CD14-positive monocyte (primary cell): ENCODE data around the gene MTARC1. TPM values are rescaled to one million over a fixed set of nuclear protein-coding genes. Genes with fewer than 3 reads are reported as not detected.

Experiments used
- DNase-seq, 3 donors: peaks; one replicate each; pipeline ENCODE4 v3.0.0-alpha.2; 2011 to 2022
- H2AFZ ChIP-seq: 2 replicates; pipeline ENCODE4 v1.6.0; 2012; ENCODE audit warnings: mild to moderate bottlenecking, low read depth, low read length, inconsistent platforms; ENCODE audit not compliant: insufficient read depth, poor library complexity, severe bottlenecking
- H3K27ac ChIP-seq, 2 donors: 1 replicate in 1 of 2; 2 replicates in 1 of 2; pipeline ENCODE4 v1.5.1; 2012 to 2013; ENCODE audit warnings: low read length in 2 of 2, control low read depth in 1 of 2, inconsistent platforms in 1 of 2, low read depth in 1 of 2, mild to moderate bottlenecking in 1 of 2
- H3K27me3 ChIP-seq, 2 donors: one replicate each; pipeline versions ENCODE4 v1.6.0 to v1.6.1; 2011 to 2013; ENCODE audit warnings: low read length in 2 of 2; ENCODE audit not compliant: control insufficient read depth in 2 of 2, insufficient read depth in 2 of 2
- H3K36me3 ChIP-seq, 2 donors: replicated peaks in 1 of 2; 1 replicate in 1 of 2; 2 replicates in 1 of 2; pipeline versions ENCODE4 v1.5.1 to v1.6.1; 2012 to 2013; ENCODE audit warnings: low read length in 2 of 2, control low read depth in 1 of 2, inconsistent platforms in 1 of 2, mild to moderate bottlenecking in 1 of 2; ENCODE audit not compliant: insufficient read depth in 2 of 2, control insufficient read depth in 1 of 2
- H3K4me1 ChIP-seq, 2 donors: 1 replicate in 1 of 2; 2 replicates in 1 of 2; pipeline versions ENCODE4 v1.5.1 to v1.6.1; 2012 to 2013; ENCODE audit warnings: low read length in 2 of 2, control low read depth in 1 of 2, inconsistent platforms in 1 of 2, mild to moderate bottlenecking in 1 of 2, moderate library complexity in 1 of 2; ENCODE audit not compliant: insufficient read depth in 2 of 2, control insufficient read depth in 1 of 2
- H3K4me2 ChIP-seq: replicated peaks from 2 replicates; pipeline ENCODE3; 2012; ENCODE audit warnings: low read length, moderate library complexity, mild to moderate bottlenecking; ENCODE audit not compliant: poor library complexity, severe bottlenecking; ENCODE audit errors: extremely low read depth
- H3K4me3 ChIP-seq, 3 experiments: fragments of 200-600 bp in 1 of 3; sonication (generic) in 1 of 3; replicated peaks in 1 of 3; 1 replicate in 2 of 3; 2 replicates in 1 of 3; pipeline ENCODE4 v1.5.1; 2011 to 2013; ENCODE audit warnings: low read length in 3 of 3, mild to moderate bottlenecking in 3 of 3, control low read depth in 2 of 3, low read depth in 2 of 3, inconsistent platforms in 1 of 3, moderate library complexity in 1 of 3
- H3K79me2 ChIP-seq: 2 replicates; pipeline ENCODE4 v1.6.0; 2012; ENCODE audit warnings: mild to moderate bottlenecking, control low read depth, inconsistent platforms, low read length, moderate library complexity; ENCODE audit not compliant: insufficient read depth
- H3K9ac ChIP-seq: 2 replicates; pipeline ENCODE4 v1.6.0; 2017; ENCODE audit warnings: low read length, mild to moderate bottlenecking; ENCODE audit not compliant: insufficient read depth, poor library complexity, severe bottlenecking
- H3K9me3 ChIP-seq, 2 donors: replicated peaks in 1 of 2; 1 replicate in 1 of 2; 2 replicates in 1 of 2; pipeline versions ENCODE4 v1.5.1 to v1.6.1; 2012 to 2013; ENCODE audit warnings: low read length in 2 of 2, control low read depth in 1 of 2; ENCODE audit not compliant: control insufficient read depth in 1 of 2, insufficient read depth in 1 of 2
- H4K20me1 ChIP-seq: 2 replicates; pipeline ENCODE4 v1.6.0; 2012; ENCODE audit warnings: mild to moderate bottlenecking, low read length, control low read depth, moderate library complexity; ENCODE audit not compliant: insufficient read depth
- H3K27ac Mint-ChIP-seq, 7 donors: one replicate each; pipeline ENCODE4 v1.8.0; 2020; ENCODE audit warnings: mild to moderate bottlenecking in 7 of 7, mixed read lengths in 7 of 7, moderate library complexity in 6 of 7, inconsistent platforms in 2 of 7
- H3K27me3 Mint-ChIP-seq, 3 donors: one replicate each; pipeline ENCODE4 v1.8.0; 2021 to 2022; ENCODE audit warnings: low read depth in 3 of 3, mild to moderate bottlenecking in 3 of 3, mixed read lengths in 3 of 3, moderate library complexity in 3 of 3, inconsistent platforms in 1 of 3
- H3K36me3 Mint-ChIP-seq, 2 donors: one replicate each; pipeline ENCODE4 v1.8.0; 2020; ENCODE audit warnings: mixed read lengths in 2 of 2, inconsistent platforms in 1 of 2, mild to moderate bottlenecking in 1 of 2
- H3K4me1 Mint-ChIP-seq: one replicate; pipeline ENCODE4 v1.8.0; 2020; ENCODE audit warnings: mild to moderate bottlenecking, mixed read lengths
- H3K4me3 Mint-ChIP-seq, 2 donors: one replicate each; pipeline ENCODE4 v1.8.0; 2020; ENCODE audit warnings: mild to moderate bottlenecking in 2 of 2, mixed read lengths in 2 of 2, moderate library complexity in 1 of 2
- H3K9me3 Mint-ChIP-seq, 7 donors: one replicate each; pipeline ENCODE4 v1.8.0; 2020 to 2022; ENCODE audit warnings: mixed read lengths in 7 of 7, mild to moderate bottlenecking in 6 of 7, moderate library complexity in 6 of 7, inconsistent platforms in 2 of 7
- WGBS: methylation state at CpG from one replicate; pipeline ENCODE4 v1.1.5; 2013; ENCODE audit warnings: missing lambda C conversion rate; ENCODE audit not compliant: insufficient coverage; 5-methylcytosine and 5-hydroxymethylcytosine counted together
- intact Hi-C, 2 donors: fragments of 100-400 bp; cut with micrococcal nuclease; formaldehyde crosslinking; loops; one replicate each; pipeline versions ENCODE4 v1.15.0 to v1.15.1; 2023
- polyA plus RNA-seq, 3 donors: library from polyadenylated mRNA; depleted of rRNA in 1 of 3; unstranded in 2 of 3; stranded (reverse) in 1 of 3; fragments of 300-500 nt in 2 of 3; fragments of >200 nt in 1 of 3; fragmentation: Illumina TruSeq in 2 of 3; gene quantifications; 1 replicate in 2 of 3; 2 replicates in 1 of 3; pipeline ENCODE4 v1.2.3, GENCODE V29; 2012 to 2021
- TF ChIP-seq, protein P1 (sequence below): fragments of 200-600 bp; IDR thresholded peaks from one replicate; pipeline ENCODE4 v1.8.0; 2022; ENCODE audit warnings: antibody characterized with exemption, mild to moderate bottlenecking

Gene MTARC1
- polyA plus RNA-seq, 3 donors = 25.2 to 80.6 (median 70.9) TPM

DNA sequence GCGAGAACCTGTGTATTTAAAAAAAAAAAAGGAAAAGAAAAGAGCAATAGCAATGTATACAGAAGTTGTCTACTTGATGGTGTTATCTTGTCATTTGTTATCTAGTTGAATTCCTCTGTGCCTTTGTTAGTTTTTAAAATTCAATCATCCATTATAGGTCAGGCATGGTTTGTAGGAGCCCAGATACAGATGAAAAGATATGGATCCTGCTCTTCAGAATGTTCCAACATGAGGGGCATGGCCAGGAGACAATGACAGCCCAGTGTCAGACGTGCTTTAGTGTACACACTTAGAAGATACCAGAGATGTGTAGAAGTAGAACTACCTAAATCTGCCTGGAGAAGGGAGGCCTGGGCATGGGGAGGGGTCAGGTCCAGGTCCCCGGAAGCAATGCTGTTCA is 22.0 kb upstream of the MTARC1 start:
- Mint-ChIP-seq H3K9me3 (peaks cover 0 to 2% (median 0%) of the 10 kb centered on the region in 7 donors), H3K4me3 (no peak overlapping the region), H3K27ac (peak overlapping the region in 2 of 7 donors; percentile 3 to 15), H3K36me3 (peaks cover 4% of the 10 kb centered on the region in 2 donors), H3K4me1 (peaks cover 29% of the 10 kb centered on the region), H3K27me3 (peaks cover 1 to 3% (median 3%) of the 10 kb centered on the region in 3 donors)
- DNase-seq = no peak
- intact Hi-C loops = no loop called here
- Histone ChIP-seq H3K9ac (no peak overlapping the region), H3K4me2 (no peak overlapping the region), H3K27ac (no peak overlapping the region), H3K4me1 (peaks cover 26 to 30% of the 10 kb centered on the region in 2 donors), H3K36me3 (no peaks in the 10 kb centered on the region), H2AFZ (no peak overlapping the region), H3K9me3 (no peaks in the 10 kb centered on the region), H3K79me2 (no peaks in the 10 kb centered on the region), H4K20me1 (no peaks in the 10 kb centered on the region), H3K27me3 (no peaks in the 10 kb centered on the region), H3K4me3 (no peak overlapping the region)
- TF ChIP-seq, protein P1, sequence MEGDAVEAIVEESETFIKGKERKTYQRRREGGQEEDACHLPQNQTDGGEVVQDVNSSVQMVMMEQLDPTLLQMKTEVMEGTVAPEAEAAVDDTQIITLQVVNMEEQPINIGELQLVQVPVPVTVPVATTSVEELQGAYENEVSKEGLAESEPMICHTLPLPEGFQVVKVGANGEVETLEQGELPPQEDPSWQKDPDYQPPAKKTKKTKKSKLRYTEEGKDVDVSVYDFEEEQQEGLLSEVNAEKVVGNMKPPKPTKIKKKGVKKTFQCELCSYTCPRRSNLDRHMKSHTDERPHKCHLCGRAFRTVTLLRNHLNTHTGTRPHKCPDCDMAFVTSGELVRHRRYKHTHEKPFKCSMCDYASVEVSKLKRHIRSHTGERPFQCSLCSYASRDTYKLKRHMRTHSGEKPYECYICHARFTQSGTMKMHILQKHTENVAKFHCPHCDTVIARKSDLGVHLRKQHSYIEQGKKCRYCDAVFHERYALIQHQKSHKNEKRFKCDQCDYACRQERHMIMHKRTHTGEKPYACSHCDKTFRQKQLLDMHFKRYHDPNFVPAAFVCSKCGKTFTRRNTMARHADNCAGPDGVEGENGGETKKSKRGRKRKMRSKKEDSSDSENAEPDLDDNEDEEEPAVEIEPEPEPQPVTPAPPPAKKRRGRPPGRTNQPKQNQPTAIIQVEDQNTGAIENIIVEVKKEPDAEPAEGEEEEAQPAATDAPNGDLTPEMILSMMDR = no peak
- WGBS = 100% methylated on average over 2 of the region's 3 CpGs

DNA sequence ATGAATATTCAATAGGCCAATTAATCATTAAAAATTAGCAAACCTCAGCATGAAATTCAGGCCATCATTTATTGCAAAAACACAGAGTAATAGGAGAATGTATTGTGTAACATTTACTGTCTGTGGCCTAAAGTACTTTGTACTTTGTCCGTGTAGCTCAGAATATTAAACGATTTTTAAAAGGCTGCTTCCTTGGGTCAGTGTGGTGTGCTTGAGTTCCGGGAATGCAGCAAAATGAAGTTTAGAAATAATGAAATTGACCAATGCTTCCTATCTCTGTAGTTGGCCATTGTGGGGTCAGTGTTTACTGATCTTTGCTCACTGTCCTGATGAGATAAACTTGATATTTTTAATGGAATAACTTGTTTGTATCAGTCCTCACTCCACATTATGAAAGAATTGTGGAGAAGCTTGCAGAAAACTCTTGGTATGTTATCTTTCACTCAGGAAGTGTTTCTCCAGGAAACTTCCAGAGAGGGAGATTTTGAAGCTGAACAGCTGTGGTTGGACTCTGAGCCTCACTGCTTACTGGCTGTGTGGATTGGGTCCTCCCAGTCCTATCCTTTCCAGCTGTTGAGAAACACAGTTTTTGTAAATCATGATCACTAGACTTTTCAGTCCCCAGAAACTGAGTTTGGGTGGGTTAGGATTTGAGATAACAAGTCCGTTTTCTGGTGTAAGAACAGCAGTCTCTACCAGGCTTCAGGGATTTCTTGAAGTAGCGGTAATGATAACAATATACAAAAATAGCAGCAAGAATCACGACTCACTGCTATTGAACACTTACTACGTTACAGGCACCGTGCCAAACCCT is 19.2 kb upstream of the MTARC1 start:
- Histone ChIP-seq H3K79me2 (no peaks in the 10 kb centered on the region), H3K9me3 (no peaks in the 10 kb centered on the region), H3K4me1 (peaks cover 26 to 30% of the 10 kb centered on the region in 2 donors), H3K27ac (peak overlapping the region in 1 of 2 donors; percentile 58), H3K27me3 (no peaks in the 10 kb centered on the region), H3K36me3 (no peaks in the 10 kb centered on the region), H3K9ac (no peak overlapping the region), H2AFZ (no peak overlapping the region), H3K4me3 (no peak overlapping the region), H3K4me2 (peak overlapping the region; percentile 17), H4K20me1 (no peaks in the 10 kb centered on the region)
- Mint-ChIP-seq H3K9me3 (peaks cover 0 to 2% (median 0%) of the 10 kb centered on the region in 7 donors), H3K27ac (peak overlapping the region in 4 of 7 donors; percentile 18 to 70 (median 59)), H3K4me1 (peaks cover 29% of the 10 kb centered on the region), H3K4me3 (no peak overlapping the region), H3K36me3 (peaks cover 4% of the 10 kb centered on the region in 2 donors), H3K27me3 (peaks cover 1 to 7% (median 3%) of the 10 kb centered on the region in 3 donors)
- intact Hi-C loops = no loop called here
- WGBS = 10% methylated on average over 2 of the region's 8 CpGs
- TF ChIP-seq, protein P1 = no peak
- DNase-seq = no peak
